ENCODE results near the gene F12.

The F12 gene

GRCh38 chr5:177367981-177368868, 41.1 kb downstream of the F12 start:
- no peak overlapping the region for H3K9ac ChIP-seq (ENCODE audit: low read depth in 1 of 2, low read length in 2 of 2)
- peaks cover 0 to 11% of the 10 kb centered on the region in 2 donors for H3K36me3 ChIP-seq (ENCODE audit: control insufficient read depth in 2 of 2, insufficient read depth in 2 of 2, low read length in 2 of 2)
- no peak overlapping the region for H3K4me3 ChIP-seq (ENCODE audit: low read length in 2 of 2)
- H3K9me3 ChIP-seq (ENCODE audit: control insufficient read depth in 2 of 2, low read length in 2 of 2): no peaks in the 10 kb centered on the region
- no peaks in the 10 kb centered on the region for H3K27me3 ChIP-seq (ENCODE audit: control insufficient read depth in 2 of 2, insufficient read depth in 2 of 2, low read length in 2 of 2)
- H3K27ac ChIP-seq (ENCODE audit: low read depth in 2 of 2, low read length in 2 of 2): no peak overlapping the region
- H3K4me1 ChIP-seq (ENCODE audit: control insufficient read depth in 2 of 2, insufficient read depth in 2 of 2, low read length in 2 of 2): peaks cover 27 to 32% of the 10 kb centered on the region in 2 donors

DNA sequence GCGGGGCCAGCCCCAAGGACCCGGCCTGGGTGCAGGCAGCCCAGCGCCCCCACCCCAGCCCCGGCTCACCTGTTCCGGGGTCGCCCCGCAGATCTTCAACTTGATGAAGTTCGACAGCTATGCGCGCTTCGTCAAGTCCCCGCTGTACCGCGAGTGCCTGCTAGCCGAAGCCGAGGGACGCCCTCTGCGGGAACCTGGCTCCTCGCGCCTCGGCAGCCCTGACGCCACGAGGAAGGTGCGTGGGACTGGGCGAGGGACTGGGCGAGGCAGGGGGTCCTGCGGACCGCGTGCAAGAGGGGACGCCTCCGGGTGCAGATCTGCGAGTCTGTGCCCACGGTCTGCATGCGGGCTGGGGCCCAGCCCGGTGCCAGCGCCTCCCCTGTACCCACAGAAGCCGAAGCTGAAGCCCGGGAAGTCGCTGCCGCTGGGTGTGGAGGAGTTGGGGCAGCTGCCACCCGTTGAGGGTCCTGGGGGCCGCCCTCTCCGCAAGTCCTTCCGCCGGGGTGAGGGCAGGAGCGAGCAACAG, 42.0 kb downstream of the F12 start:
- H3K9ac ChIP-seq (ENCODE audit: low read depth in 1 of 2, low read length in 2 of 2): no peak overlapping the region
- H3K36me3 ChIP-seq (ENCODE audit: control insufficient read depth in 2 of 2, insufficient read depth in 2 of 2, low read length in 2 of 2): peaks cover 0 to 11% of the 10 kb centered on the region in 2 donors
- no peaks in the 10 kb centered on the region for H3K9me3 ChIP-seq (ENCODE audit: control insufficient read depth in 2 of 2, low read length in 2 of 2)
- no peaks in the 10 kb centered on the region for H3K27me3 ChIP-seq (ENCODE audit: control insufficient read depth in 2 of 2, insufficient read depth in 2 of 2, low read length in 2 of 2)
- peak overlapping the region; percentile 36 to 50 for H3K4me3 ChIP-seq (ENCODE audit: low read length in 2 of 2)
- peak overlapping the region in 1 of 2 donors; percentile 77 for H3K27ac ChIP-seq (ENCODE audit: low read depth in 2 of 2, low read length in 2 of 2)
- H3K4me1 ChIP-seq (ENCODE audit: control insufficient read depth in 2 of 2, insufficient read depth in 2 of 2, low read length in 2 of 2): peaks cover 31 to 34% of the 10 kb centered on the region in 2 donors

DNA sequence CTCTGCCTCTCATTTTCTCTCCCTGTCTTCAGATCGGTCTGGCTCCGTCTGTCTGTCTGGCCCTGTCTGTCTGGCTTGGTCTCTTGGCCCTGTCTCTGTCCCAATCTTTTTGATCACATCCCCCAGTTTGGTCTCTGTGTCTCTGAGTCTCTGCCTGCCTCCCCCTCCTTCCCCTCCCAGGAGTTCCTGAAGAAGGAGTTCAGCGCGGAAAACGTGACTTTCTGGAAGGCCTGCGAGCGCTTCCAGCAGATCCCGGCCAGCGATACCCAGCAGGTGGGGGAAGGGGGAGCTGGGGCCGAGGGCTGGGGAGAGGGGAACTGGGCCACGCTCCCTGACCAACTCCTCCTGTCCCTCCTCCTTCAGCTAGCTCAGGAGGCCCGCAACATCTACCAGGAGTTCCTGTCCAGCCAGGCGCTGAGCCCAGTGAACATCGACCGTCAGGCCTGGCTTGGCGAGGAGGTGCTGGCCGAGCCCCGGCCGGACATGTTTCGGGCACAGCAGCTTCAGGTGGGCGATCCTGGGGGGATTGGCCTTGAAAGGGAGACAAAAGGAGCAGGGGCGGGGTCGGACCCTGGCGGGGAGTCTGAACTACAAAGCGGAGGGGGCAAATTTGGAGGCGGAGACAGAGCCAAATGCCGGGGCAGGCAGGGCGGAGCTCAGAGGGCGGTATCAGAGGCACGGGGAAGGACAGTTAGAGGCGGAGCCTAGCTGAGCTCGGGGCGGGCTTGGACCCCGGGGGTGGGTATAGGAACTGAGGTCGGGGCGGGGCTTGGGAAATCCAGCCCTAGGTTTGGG, 42.6 kb downstream of the F12 start:
- peak overlapping the region; percentile 76 to 77 for H3K27ac ChIP-seq (ENCODE audit: low read depth in 2 of 2, low read length in 2 of 2)
- no peaks in the 10 kb centered on the region for H3K27me3 ChIP-seq (ENCODE audit: control insufficient read depth in 2 of 2, insufficient read depth in 2 of 2, low read length in 2 of 2)
- peaks cover 37 to 38% of the 10 kb centered on the region in 2 donors for H3K4me1 ChIP-seq (ENCODE audit: control insufficient read depth in 2 of 2, insufficient read depth in 2 of 2, low read length in 2 of 2)
- H3K4me3 ChIP-seq (ENCODE audit: low read length in 2 of 2): peak overlapping the region; percentile 54 to 64
- H3K9ac ChIP-seq (ENCODE audit: low read depth in 1 of 2, low read length in 2 of 2): peak overlapping the region; percentile 17 to 73
- no peaks in the 10 kb centered on the region for H3K9me3 ChIP-seq (ENCODE audit: control insufficient read depth in 2 of 2, low read length in 2 of 2)
- peaks cover 0 to 7% of the 10 kb centered on the region in 2 donors for H3K36me3 ChIP-seq (ENCODE audit: control insufficient read depth in 2 of 2, insufficient read depth in 2 of 2, low read length in 2 of 2)

GRCh38 chr5:177365845-177366527, 43.4 kb downstream of the F12 start:
- Histone ChIP-seq H3K9me3 (ENCODE audit: control insufficient read depth in 2 of 2, low read length in 2 of 2) (no peaks in the 10 kb centered on the region), H3K4me1 (ENCODE audit: control insufficient read depth in 2 of 2, insufficient read depth in 2 of 2, low read length in 2 of 2) (peaks cover 32 to 41% of the 10 kb centered on the region in 2 donors), H3K4me3 (ENCODE audit: low read length in 2 of 2) (peak overlapping the region in 1 of 2 donors; percentile 54), H3K27me3 (ENCODE audit: control insufficient read depth in 2 of 2, insufficient read depth in 2 of 2, low read length in 2 of 2) (no peaks in the 10 kb centered on the region), H3K9ac (ENCODE audit: low read depth in 1 of 2, low read length in 2 of 2) (peak overlapping the region in 1 of 2 donors; percentile 17), H3K36me3 (ENCODE audit: control insufficient read depth in 2 of 2, insufficient read depth in 2 of 2, low read length in 2 of 2) (peaks cover 0 to 7% of the 10 kb centered on the region in 2 donors), H3K27ac (ENCODE audit: low read depth in 2 of 2, low read length in 2 of 2) (peak overlapping the region in 1 of 2 donors; percentile 77)

DNA sequence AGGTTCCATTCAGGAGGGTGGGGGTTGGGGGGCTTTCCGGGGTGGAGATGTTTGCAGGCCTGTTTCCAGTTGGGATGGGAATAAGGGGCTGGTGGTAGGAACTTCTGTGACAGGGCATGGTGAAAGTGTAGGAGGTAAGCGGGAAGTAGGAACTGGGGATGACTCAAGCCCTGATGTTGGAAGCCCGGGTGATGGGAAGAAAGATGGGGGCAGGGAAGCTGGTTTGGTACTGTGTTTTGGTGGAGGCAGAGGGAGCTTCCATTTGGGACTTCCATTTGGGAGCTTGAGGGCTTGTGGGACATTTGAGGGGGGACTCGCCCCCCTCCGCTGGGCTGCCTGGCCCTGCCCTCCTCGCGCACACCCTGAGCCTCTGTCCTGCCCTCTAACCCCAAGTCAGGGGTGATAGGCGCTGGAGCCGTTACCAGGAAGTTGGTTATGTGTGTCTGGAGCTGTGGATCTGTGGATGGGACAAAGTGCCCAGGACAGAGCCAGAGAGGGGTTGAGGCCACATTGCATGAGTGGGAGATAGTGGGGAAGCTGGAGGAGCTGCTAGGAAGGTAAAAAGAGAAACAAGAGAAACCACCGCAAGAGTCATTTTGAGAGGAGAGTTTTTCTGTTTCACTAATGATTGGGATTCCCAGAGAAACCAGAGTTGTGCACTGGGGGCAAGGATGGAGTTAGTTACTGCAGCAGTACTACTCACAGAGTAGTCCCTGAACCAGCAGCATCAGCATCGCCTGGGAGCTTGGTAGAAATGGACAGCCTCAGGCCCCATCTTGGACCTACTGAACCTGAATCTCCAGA, 45.0 kb downstream of the F12 start:
- H3K27ac ChIP-seq (ENCODE audit: low read depth in 2 of 2, low read length in 2 of 2): no peak overlapping the region
- no peaks in the 10 kb centered on the region for H3K9me3 ChIP-seq (ENCODE audit: control insufficient read depth in 2 of 2, low read length in 2 of 2)
- no peaks in the 10 kb centered on the region for H3K27me3 ChIP-seq (ENCODE audit: control insufficient read depth in 2 of 2, insufficient read depth in 2 of 2, low read length in 2 of 2)
- peaks cover 0 to 7% of the 10 kb centered on the region in 2 donors for H3K36me3 ChIP-seq (ENCODE audit: control insufficient read depth in 2 of 2, insufficient read depth in 2 of 2, low read length in 2 of 2)
- H3K9ac ChIP-seq (ENCODE audit: low read depth in 1 of 2, low read length in 2 of 2): no peak overlapping the region
- H3K4me3 ChIP-seq (ENCODE audit: low read length in 2 of 2): no peak overlapping the region
- H3K4me1 ChIP-seq (ENCODE audit: control insufficient read depth in 2 of 2, insufficient read depth in 2 of 2, low read length in 2 of 2): peaks cover 29 to 45% of the 10 kb centered on the region in 2 donors

- H3K36me3 ChIP-seq (ENCODE audit: control insufficient read depth in 2 of 2, insufficient read depth in 2 of 2, low read length in 2 of 2): peaks cover 0 to 4% of the 10 kb centered on the region in 2 donors
- H3K27me3 ChIP-seq (ENCODE audit: control insufficient read depth in 2 of 2, insufficient read depth in 2 of 2, low read length in 2 of 2): no peaks in the 10 kb centered on the region
- H3K9me3 ChIP-seq (ENCODE audit: control insufficient read depth in 2 of 2, low read length in 2 of 2): no peaks in the 10 kb centered on the region
- peak overlapping the region in 1 of 2 donors; percentile 39 for H3K9ac ChIP-seq (ENCODE audit: low read depth in 1 of 2, low read length in 2 of 2)
- peak overlapping the region; percentile 56 to 72 for H3K4me3 ChIP-seq (ENCODE audit: low read length in 2 of 2)
- H3K27ac ChIP-seq (ENCODE audit: low read depth in 2 of 2, low read length in 2 of 2): peak overlapping the region; percentile 39 to 63
- H3K4me1 ChIP-seq (ENCODE audit: control insufficient read depth in 2 of 2, insufficient read depth in 2 of 2, low read length in 2 of 2): peaks cover 30 to 47% of the 10 kb centered on the region in 2 donors
Measured at GRCh38 chr5:177363565-177363964, 45.8 kb downstream of the F12 start.

GRCh38 chr5:177362610-177363507, 46.5 kb downstream of the F12 start:
- H3K27me3 ChIP-seq (ENCODE audit: control insufficient read depth in 2 of 2, insufficient read depth in 2 of 2, low read length in 2 of 2): no peaks in the 10 kb centered on the region
- H3K4me1 ChIP-seq (ENCODE audit: control insufficient read depth in 2 of 2, insufficient read depth in 2 of 2, low read length in 2 of 2): peaks cover 37 to 54% of the 10 kb centered on the region in 2 donors
- H3K9ac ChIP-seq (ENCODE audit: low read depth in 1 of 2, low read length in 2 of 2): peak overlapping the region; percentile 24 to 41
- H3K27ac ChIP-seq (ENCODE audit: low read depth in 2 of 2, low read length in 2 of 2): peak overlapping the region; percentile 39 to 63
- H3K36me3 ChIP-seq (ENCODE audit: control insufficient read depth in 2 of 2, insufficient read depth in 2 of 2, low read length in 2 of 2): no peaks in the 10 kb centered on the region
- peak overlapping the region; percentile 56 to 72 for H3K4me3 ChIP-seq (ENCODE audit: low read length in 2 of 2)
- no peaks in the 10 kb centered on the region for H3K9me3 ChIP-seq (ENCODE audit: control insufficient read depth in 2 of 2, low read length in 2 of 2)

GRCh38 chr5:177362292-177362609, 47.1 kb downstream of the F12 start:
- Histone ChIP-seq H3K4me1 (ENCODE audit: control insufficient read depth in 2 of 2, insufficient read depth in 2 of 2, low read length in 2 of 2) (peaks cover 36 to 53% of the 10 kb centered on the region in 2 donors), H3K27me3 (ENCODE audit: control insufficient read depth in 2 of 2, insufficient read depth in 2 of 2, low read length in 2 of 2) (no peaks in the 10 kb centered on the region), H3K4me3 (ENCODE audit: low read length in 2 of 2) (peak overlapping the region; percentile 56 to 72), H3K9ac (ENCODE audit: low read depth in 1 of 2, low read length in 2 of 2) (peak overlapping the region in 1 of 2 donors; percentile 41), H3K27ac (ENCODE audit: low read depth in 2 of 2, low read length in 2 of 2) (peak overlapping the region; percentile 39 to 63), H3K36me3 (ENCODE audit: control insufficient read depth in 2 of 2, insufficient read depth in 2 of 2, low read length in 2 of 2) (no peaks in the 10 kb centered on the region), H3K9me3 (ENCODE audit: control insufficient read depth in 2 of 2, low read length in 2 of 2) (no peaks in the 10 kb centered on the region)

All from mucosa of rectum (tissue), 2 donors.